HCT116 (cell line): ENCODE measurements around the gene FGD4. TPM values are rescaled to one million over a fixed set of nuclear protein-coding genes. Genes with fewer than 3 reads are reported as not detected.

Source experiments
- ATAC-seq: fragments of 200-7000 bp; cut with Tn5 transposase; 2 replicates; pipeline ENCODE4 v1.9.1; 2020; ENCODE audit warnings: mild to moderate bottlenecking, moderate library complexity
- BruUV-seq: library from RNA; stranded (reverse); fragments of 400-500 nt; replicated peaks from 2 replicates; lab custom pipeline; 2021; lab: Mats Ljungman, UMichigan
- CTCF ChIA-PET: fragments of 300-600 bp; sonication (Branson Sonifier 250); formaldehyde crosslinking; loops from one replicate; lab custom pipeline; 2021; ENCODE audit warnings: antibody characterized with exemption; lab: Charles Lee
- POLR2A ChIA-PET: fragments of 300-600, 350-600 bp; sonication (Branson Sonifier 250); formaldehyde crosslinking; loops from one replicate; lab custom pipeline; 2021; ENCODE audit warnings: antibody characterized with exemption; lab: Charles Lee
- RAD21 ChIA-PET, 2 experiments: fragments of 300-600 bp; sonication (Branson Sonifier 250); formaldehyde crosslinking; loops; one replicate each; lab custom pipeline; 2023; ENCODE audit warnings: low total read pairs in 2 of 2; ENCODE audit not compliant: uncharacterized antibody in 2 of 2, unreplicated experiment in 2 of 2, low non-redundant PET in 1 of 2; lab: Charles Lee
- DNase-seq: peaks from one replicate; pipeline ENCODE4 v3.0.0-alpha.2; 2010; ENCODE audit warnings: low read depth, low spot score
- H2AFZ ChIP-seq: fragments of 200-600 bp; shearing (Covaris generic), sonication (generic); 2 replicates; pipeline ENCODE4 v1.6.1; 2017; ENCODE audit warnings: low read depth, mixed run types, mixed read lengths, antibody characterized with exemption, low read length; ENCODE audit not compliant: poor library complexity, severe bottlenecking
- H3K27ac ChIP-seq: 2 replicates; pipeline ENCODE4 v1.5.1; 2012; ENCODE audit warnings: low read depth, low read length
- H3K27me3 ChIP-seq: fragments of 200-600 bp; sonication (generic); 2 replicates; pipeline ENCODE4 v1.6.1; 2016; ENCODE audit warnings: mixed run types, low read length, mixed read lengths; ENCODE audit not compliant: insufficient read depth
- H3K36me3 ChIP-seq, 2 experiments: fragments of 200-500 bp in 1 of 2; fragments of 200-600 bp in 1 of 2; sonication (Bioruptor generic) in 1 of 2; sonication (generic) in 1 of 2; 2 replicates each; pipeline versions ENCODE4 v1.5.1 to v1.6.1; 2014 to 2016; ENCODE audit warnings: low read length in 2 of 2, inconsistent platforms in 1 of 2, mixed read lengths in 1 of 2, mixed run types in 1 of 2; ENCODE audit not compliant: insufficient read depth in 2 of 2, control insufficient read depth in 1 of 2
- H3K4me1 ChIP-seq, 2 experiments: fragments of 200-600 bp in 1 of 2; sonication (generic) in 1 of 2; 2 replicates each; pipeline versions ENCODE4 v1.5.1 to v1.6.1; 2012 to 2017; ENCODE audit warnings: low read length in 2 of 2, inconsistent platforms in 1 of 2, mild to moderate bottlenecking in 1 of 2, mixed read lengths in 1 of 2, mixed run types in 1 of 2, moderate library complexity in 1 of 2; ENCODE audit not compliant: insufficient read depth in 2 of 2, control insufficient read depth in 1 of 2
- H3K4me2 ChIP-seq: fragments of 200-600 bp; sonication (generic); 2 replicates; pipeline ENCODE4 v1.6.1; 2017; ENCODE audit warnings: mixed run types, low read length, mixed read lengths
- H3K4me3 ChIP-seq, 2 experiments: fragments of 200-600 bp in 1 of 2; sonication (generic) in 1 of 2; replicated peaks in 1 of 2; 2 replicates each; pipeline ENCODE4 v1.5.1; 2011 to 2016; ENCODE audit warnings: low read length in 2 of 2, control low read depth in 1 of 2, low read depth in 1 of 2, mild to moderate bottlenecking in 1 of 2, mixed read lengths in 1 of 2, mixed run types in 1 of 2
- H3K79me2 ChIP-seq: fragments of 200-600 bp; sonication (generic); 2 replicates; pipeline ENCODE4 v1.6.1; 2017; ENCODE audit warnings: mild to moderate bottlenecking, mixed run types, low read length, moderate library complexity, mixed read lengths; ENCODE audit not compliant: insufficient read depth
- H3K9ac ChIP-seq: fragments of 200-600 bp; sonication (generic); 2 replicates; pipeline ENCODE4 v1.6.1; 2016; ENCODE audit warnings: low read length, mixed read lengths
- H3K9me2 ChIP-seq: fragments of 200-600 bp; sonication (generic), shearing (Covaris generic); 2 replicates; pipeline ENCODE4 v1.6.1; 2017; ENCODE audit warnings: mixed run types, mild to moderate bottlenecking, moderate library complexity; ENCODE audit not compliant: insufficient read depth
- H3K9me3 ChIP-seq, 2 experiments: fragments of 200-500 bp in 1 of 2; fragments of 200-600 bp in 1 of 2; sonication (Bioruptor generic) in 1 of 2; sonication (generic) in 1 of 2; 2 replicates each; pipeline ENCODE4 v1.6.1; 2014 to 2017; ENCODE audit warnings: low read length in 2 of 2, mixed read lengths in 2 of 2, inconsistent platforms in 1 of 2, low read depth in 1 of 2, mild to moderate bottlenecking in 1 of 2, mixed run types in 1 of 2, moderate library complexity in 1 of 2; ENCODE audit not compliant: control insufficient read depth in 1 of 2, insufficient read depth in 1 of 2
- H4K20me1 ChIP-seq: fragments of 200-600 bp; sonication (generic), shearing (Covaris generic); 2 replicates; pipeline ENCODE4 v1.6.1; 2017; ENCODE audit warnings: mixed run types, mild to moderate bottlenecking, moderate library complexity; ENCODE audit not compliant: insufficient read depth
- ATF3 ChIP-seq: IDR thresholded peaks from 2 replicates; pipeline ENCODE4 v1.6.1; 2012
- EGR1 ChIP-seq: IDR thresholded peaks from 2 replicates; pipeline ENCODE4 v1.6.1; 2012; ENCODE audit warnings: low read depth
- ELF1 ChIP-seq: IDR thresholded peaks from 2 replicates; pipeline ENCODE4 v1.6.1; 2012; ENCODE audit warnings: low read depth, borderline replicate concordance
- FOSL1 ChIP-seq: IDR thresholded peaks from 2 replicates; pipeline ENCODE4 v1.6.1; 2012; ENCODE audit warnings: low read depth
- JUND ChIP-seq: IDR thresholded peaks from 2 replicates; pipeline ENCODE4 v1.6.1; 2012
- MAX ChIP-seq: IDR thresholded peaks from 2 replicates; pipeline ENCODE4 v1.6.1; 2012
- POLR2A ChIP-seq: IDR thresholded peaks from 2 replicates; pipeline ENCODE4 v1.7.0; 2011; ENCODE audit warnings: borderline replicate concordance; ENCODE audit not compliant: insufficient read depth, insufficient read length; ENCODE audit errors: extremely low read depth
- POLR2AphosphoS5 ChIP-seq: IDR thresholded peaks from 2 replicates; pipeline ENCODE4 v1.6.1; 2011; ENCODE audit warnings: mild to moderate bottlenecking, low read depth, low read length, moderate library complexity
- RAD21 ChIP-seq: IDR thresholded peaks from 2 replicates; pipeline ENCODE4 v1.6.1; 2012; ENCODE audit warnings: low read depth, mild to moderate bottlenecking
- REST ChIP-seq: IDR thresholded peaks from 2 replicates; pipeline ENCODE4 v1.6.1; 2012; ENCODE audit warnings: low read depth
- SP1 ChIP-seq: IDR thresholded peaks from 2 replicates; pipeline ENCODE4 v1.6.1; 2012; ENCODE audit warnings: low read depth
- ZBTB33 ChIP-seq: IDR thresholded peaks from 2 replicates; pipeline ENCODE4 v1.6.1; 2011; ENCODE audit warnings: mild to moderate bottlenecking, low read length, moderate library complexity; ENCODE audit not compliant: insufficient replicate concordance; ENCODE audit errors: extremely low read depth
- ZFX ChIP-seq: fragments of 450-650 bp; IDR thresholded peaks from 2 replicates; pipeline ENCODE4 v1.6.1; 2017
- intact Hi-C: fragments of 100-400 bp; cut with micrococcal nuclease; formaldehyde crosslinking; loops from 2 replicates; pipeline ENCODE4 v1.10.0; 2022
- total RNA-seq: library from RNA; stranded (reverse); gene quantifications from one replicate; pipeline ENCODE4 v1.2.1, GENCODE V29; 2021; ENCODE audit not compliant: unreplicated experiment

FGD4 gene
- total RNA-seq, 1 experiment from 2014 or later, result 7.7 TPM

- TF ChIP-seq POLR2AphosphoS5, result no peak
- no peak for TF ChIP-seq ZFX
- TF ChIP-seq RAD21, result no peak
- no peak for TF ChIP-seq ATF3
- TF ChIP-seq, all 23 proteins: peak for 0
Observed at GRCh38 chr12:32617534-32617933, 218.2 kb downstream of the FGD4 start (continued).

- TF ChIP-seq ATF3 (no peak), MAX (no peak), EGR1 (no peak), ZBTB33 (no peak), FOSL1 (no peak), SP1 (no peak), RAD21 (no peak), POLR2A (no peak), JUND (no peak), ELF1 (no peak), REST (no peak)
- TF ChIP-seq, all 23 proteins: peak for 0
- Histone ChIP-seq H3K9ac (no peak overlapping the region), H3K9me2 (no peaks in the 10 kb centered on the region), H3K9me3 (no peaks in the 10 kb centered on the region), H2AFZ (no peak overlapping the region), H3K27me3 (no peaks in the 10 kb centered on the region), H3K27ac (no peak overlapping the region), H3K79me2 (no peaks in the 10 kb centered on the region), H4K20me1 (0 out of 2 replicates have a peak, but pooled peaks cover 3% of the 10 kb centered on the region), H3K36me3 (no peaks in the 10 kb centered on the region), H3K4me2 (no peak overlapping the region), H3K4me1 (no peaks in the 10 kb centered on the region), H3K4me3 (no peak overlapping the region)
- no peak for ATAC-seq
- RAD21 ChIA-PET, result no interaction called here
- intact Hi-C loops, result no loop called here
- DNase-seq, result no peak
- POLR2A ChIA-PET, result no interaction called here
- no TSS peak for BruUV-seq
- CTCF ChIA-PET, result no interaction called here
Observed at GRCh38 chr12:32618115-32618514, 218.8 kb downstream of the FGD4 start.
